Stimulated activated CD8-positive, alpha-beta memory T cell treated with anti-CD3 and anti-CD28 coated beads, Interleukin-4, amount 100 ng/mL, for 1 hour (primary cell): ENCODE data around the gene CIDEB.

Source experiments
- DNase-seq, 2 donors: peaks; one replicate each; pipeline ENCODE4 v3.0.0-alpha.2; 2020; ENCODE audit warnings: low read depth in 2 of 2, low spot score in 1 of 2

The CIDEB gene

DNA sequence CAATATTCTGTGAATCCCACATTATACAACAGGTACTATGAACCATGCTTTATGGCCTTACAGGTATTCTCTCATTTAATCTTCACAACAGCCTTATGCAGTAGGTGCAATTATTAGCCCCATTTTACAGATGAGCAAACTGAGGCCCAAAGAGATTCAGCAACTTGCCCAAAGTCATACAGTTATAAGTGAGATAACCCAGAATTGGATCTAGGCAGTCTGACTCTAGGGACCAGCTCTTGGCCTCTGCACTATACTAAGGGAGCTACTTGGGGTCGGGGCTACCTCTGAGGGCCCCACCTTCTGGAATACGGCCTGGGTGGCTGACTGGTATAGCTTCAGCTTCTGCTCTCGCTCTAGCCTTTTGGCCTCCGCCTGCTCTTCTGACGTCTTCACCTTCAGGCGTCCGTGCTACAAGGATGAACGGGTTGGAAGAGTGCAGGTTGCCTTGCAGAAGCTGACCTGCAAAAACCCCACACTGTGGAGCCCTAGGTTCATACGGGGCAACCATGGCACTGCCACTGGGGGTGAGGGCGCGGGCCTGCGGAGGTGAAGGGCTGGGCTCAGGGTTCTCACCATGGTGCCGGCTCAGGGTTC is 37.1 kb downstream of the CIDEB start:
- no peak for DNase-seq

- no peak for DNase-seq
These were observed 37.8 kb downstream of the CIDEB start for GRCh38 chr14:24269910-24270536.

DNA sequence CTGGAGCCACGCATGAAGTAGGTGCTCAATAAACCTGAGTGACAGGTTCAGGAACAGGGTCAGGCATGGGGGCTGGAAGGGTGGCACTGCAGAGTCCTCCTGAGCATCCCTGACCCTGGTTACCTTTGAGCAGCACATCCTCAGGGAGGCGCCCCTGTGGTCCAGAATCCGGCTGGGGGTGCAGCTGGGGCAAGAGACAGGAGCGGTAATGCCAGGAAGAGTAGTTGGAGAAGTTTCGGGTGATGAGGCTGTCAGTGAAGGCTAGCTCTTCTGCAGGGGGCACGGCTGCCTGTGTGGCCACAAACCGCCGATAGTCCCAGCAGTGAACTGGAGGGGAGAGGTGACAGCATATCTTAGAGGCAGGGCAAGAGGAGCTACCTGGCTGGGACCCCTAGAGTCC is 38.4 kb downstream of the CIDEB start:
- DNase-seq, result no peak

DNA sequence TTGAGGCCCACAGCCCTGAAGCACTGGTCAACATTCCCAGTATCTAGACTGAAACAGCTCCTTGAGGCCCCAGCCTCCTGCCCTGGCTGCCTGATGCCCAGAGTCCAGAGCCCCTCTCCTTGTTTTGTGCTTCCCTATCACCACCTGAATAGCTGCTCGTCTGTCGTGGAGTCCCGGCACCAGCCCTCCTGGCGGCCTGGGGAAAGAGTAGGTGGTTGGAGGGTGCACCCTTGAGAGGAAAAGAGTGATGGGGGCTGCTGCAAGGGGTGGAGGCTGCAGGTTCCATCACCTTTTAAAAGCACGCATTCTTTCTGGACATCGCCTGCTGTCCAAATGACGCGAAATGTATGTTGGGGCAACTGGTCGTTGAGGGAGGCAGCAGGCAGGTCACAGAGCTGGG is 39.6 kb downstream of the CIDEB start:
- no peak for DNase-seq

DNA sequence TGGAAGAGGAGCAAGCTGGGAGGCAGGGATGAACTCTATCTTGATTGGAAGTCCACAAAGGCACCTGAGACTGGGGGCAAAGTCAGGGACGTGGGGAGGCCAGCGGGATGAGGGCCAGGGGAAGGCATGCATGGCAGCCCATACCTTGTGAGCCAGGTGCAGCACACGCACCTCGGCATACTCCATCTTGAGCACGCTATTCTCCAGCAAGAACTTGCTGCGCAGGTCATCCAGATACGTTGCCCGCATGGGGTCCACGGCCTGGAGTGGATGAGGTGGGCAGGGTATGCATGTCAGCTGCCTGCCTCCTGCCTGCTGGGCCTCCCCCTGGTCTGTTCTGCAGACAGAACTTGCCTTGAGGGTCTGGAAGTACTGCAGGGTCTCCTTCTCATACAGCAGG is 40.3 kb downstream of the CIDEB start:
- DNase-seq, result no peak

DNA sequence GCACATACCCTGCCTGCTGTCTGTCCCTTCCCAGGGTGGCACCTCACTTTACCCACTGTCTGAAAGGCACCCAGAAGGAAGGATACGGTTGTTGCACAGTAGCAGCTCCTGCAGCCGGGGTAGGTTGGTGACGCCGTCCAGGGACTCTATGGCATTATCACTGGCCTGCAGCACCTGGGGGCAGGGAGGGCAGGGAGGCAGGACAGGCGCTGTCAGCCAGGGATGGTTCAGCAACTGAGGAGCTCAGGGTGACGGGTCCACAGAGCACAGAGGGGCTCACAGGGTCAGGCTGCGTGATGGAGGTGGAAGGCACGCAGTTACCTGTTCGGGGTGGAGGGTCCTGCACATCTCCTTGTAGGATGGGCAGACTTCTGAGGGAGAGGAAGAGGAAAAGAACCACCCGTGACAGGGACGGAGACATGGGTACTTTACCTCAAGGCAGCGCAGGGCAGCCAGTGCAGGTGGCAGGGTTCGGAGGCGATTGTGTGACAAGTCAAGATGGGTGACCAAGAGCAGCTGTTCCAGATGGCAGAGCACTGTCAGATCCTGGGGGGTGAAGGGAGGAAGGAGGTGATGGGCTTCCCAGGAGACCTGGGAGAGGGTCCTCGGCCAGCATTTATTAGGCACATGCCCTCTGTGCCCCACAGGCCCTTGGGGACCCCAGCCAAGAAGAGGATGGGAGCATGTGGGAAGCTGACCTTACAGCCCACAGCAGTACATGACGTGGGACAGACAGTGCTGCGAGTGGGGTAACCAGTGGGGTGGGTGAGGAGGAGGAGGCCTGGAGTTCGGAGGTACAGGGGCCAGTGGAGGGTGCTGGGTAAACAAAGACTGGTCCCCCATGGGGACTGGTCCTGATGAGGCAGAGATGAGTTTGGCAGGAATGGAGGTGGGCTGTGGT is 41.2 kb downstream of the CIDEB start:
- no peak for DNase-seq

GRCh38 chr14:24264298-24264697 is 43.5 kb downstream of the CIDEB start:
- no peak for DNase-seq

DNA sequence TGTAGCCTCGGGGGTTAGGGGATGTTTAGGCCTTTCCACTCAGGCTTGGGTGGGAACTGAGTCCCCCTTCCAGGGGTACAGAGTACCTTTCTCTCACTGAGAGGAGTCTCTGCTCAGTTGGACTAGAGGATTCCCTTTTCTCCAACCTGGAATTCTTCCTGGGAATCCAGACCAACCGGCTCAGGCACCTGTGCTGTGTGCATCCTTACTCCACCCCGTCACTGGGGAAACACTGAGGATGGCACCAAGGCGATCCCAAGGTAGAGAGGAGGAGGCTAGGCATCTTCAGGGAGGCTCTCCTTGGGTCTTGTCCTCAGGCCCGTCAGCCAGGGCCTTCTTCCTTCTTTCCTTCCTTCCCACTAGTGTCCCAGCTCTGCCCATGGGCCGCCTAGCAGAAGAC is 43.9 kb downstream of the CIDEB start:
- no peak for DNase-seq

GRCh38 chr14:24262821-24263733 is 44.7 kb downstream of the CIDEB start, which contains the start of gene TGM1:
Gene TGM1, minus strand, starts transcription at chr14:24263177. Its CDS starts 825 bp downstream, at chr14:24262352.
- DNase-seq, result no peak

DNA sequence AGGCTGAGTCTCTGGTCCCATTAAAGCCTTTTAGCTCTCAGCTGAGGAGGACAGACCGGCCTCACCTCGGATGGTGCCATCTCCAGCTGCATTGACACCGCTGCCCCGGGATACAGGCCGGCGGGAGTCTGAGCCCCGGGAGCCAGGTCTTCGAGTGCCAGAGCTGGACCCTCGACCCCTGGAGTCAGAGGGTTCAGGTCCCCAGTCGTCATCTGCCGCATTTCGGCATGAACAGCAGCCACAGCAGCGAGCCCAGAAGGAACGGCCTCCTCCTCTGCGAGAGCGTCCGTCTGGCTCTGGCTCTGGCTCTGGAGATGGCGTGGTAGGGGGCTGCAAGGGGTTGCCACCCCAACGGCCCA is 45.8 kb downstream of the CIDEB start:
- DNase-seq, result no peak

DNA sequence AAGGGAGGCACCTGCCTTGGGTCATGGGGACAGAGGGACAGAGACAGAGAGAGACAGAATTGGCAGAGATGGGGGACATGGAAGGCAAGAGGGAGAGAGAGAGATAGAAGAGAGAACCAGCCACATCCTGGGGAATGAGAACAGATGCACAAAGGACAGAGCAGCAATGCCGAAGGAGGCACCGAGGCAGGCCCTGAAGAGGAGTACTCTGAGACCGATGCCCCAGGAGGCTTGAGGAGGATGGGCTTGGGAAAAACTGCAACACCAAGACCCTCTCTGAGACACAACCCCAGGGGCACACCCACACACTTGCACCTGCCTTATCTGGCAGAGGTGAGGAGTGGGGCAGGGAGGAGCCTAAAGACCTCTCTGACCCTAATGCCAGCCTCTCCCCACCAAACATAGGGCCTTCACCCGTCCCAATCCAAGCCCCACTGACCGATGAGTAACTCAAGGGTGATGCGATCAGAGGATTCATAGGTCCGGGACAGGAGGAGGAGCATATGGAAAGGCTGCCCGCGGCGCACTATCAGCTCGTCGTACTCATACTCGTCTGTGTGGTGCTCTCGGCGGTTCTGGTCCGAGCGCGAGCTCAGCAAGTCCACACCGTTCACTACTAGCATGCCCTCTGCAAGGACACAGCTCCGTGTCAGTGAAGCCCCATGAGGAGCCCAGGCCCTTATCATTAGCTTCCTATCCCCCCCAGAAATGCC is 46.4 kb downstream of the CIDEB start:
- no peak for DNase-seq

- no peak for DNase-seq
These were observed 47.0 kb downstream of the CIDEB start for GRCh38 chr14:24260780-24261157.

GRCh38 chr14:24260026-24260779 is 47.6 kb downstream of the CIDEB start:
- no peak for DNase-seq

- DNase-seq, result no peak
These were observed 48.3 kb downstream of the CIDEB start for GRCh38 chr14:24259282-24260025.

- DNase-seq, result no peak
These were observed 49.1 kb downstream of the CIDEB start for GRCh38 chr14:24258548-24259265.

- DNase-seq, result no peak
These were observed 49.7 kb downstream of the CIDEB start for GRCh38 chr14:24258119-24258518.

DNA sequence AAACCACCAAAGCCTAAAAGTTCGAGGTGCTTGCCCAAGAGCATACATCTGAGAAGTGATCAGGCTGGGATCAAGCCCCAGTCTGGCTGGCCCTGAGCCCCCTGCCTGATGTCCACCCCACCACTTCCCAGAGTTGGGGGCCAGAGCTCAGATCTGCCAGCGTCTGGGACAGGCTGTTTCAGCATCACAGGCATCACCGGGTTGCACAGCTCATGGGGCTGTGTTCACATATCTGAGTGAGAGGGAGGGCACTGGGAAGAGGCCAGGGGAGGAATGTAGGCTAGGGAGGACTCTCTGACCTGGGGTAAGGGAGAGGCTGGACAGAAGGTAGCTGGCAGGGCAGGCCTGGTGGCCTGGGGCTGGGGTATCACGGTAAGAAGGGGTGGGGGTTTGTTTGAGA is 50.8 kb downstream of the CIDEB start:
- DNase-seq, result no peak

DNA sequence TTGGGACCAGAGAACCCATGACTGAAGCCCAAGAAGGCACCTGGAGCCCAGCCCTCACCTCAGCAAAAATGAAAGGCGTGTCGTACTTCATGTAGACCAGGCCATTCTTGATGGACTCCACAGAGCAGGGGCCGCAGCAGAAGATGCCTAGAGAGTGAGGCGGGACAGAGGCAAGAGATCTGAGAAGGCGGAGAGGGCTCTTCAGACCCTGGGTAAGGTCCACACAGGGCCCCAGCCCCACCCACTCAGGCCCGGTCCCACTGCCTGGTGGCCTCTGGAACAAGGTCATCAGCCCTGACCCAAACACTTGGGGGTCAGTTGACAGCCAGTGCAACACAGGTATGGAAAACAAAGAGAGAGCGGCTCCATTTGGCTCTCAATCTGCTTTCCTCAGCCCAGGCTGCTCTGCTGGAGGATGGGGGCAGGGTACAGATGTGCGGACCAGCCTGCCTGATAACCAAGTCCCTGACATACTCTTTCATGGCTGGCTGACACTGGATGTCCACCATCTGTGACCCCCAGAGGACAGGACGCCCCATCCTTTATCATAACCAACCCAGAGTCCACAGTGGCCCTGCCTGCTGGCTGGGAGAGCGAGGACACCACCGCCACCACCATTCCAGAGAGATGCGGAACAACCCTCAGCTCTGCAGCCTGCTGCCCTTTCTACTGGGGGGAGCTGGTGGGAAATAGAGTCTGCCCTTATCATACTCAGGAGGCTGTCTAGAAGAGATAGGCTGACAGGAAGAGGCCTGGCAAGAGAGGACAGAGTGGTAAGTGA is 51.7 kb downstream of the CIDEB start:
- DNase-seq, result no peak
